Panc1 (cell line): ENCODE data around the gene MOB4.

Source experiments
- POLR2AphosphoS5 ChIP-seq: IDR thresholded peaks from 2 replicates; pipeline ENCODE4 v1.6.1; 2012; ENCODE audit warnings: mild to moderate bottlenecking, low read depth, low read length, moderate library complexity
- TF ChIP-seq, protein P1 (sequence below), 2 experiments: IDR thresholded peaks; 2 replicates each; pipeline ENCODE4 v1.6.1; 2011 to 2012; ENCODE audit warnings: low read depth in 2 of 2, control low read depth in 1 of 2, low read length in 1 of 2, mild to moderate bottlenecking in 1 of 2, moderate library complexity in 1 of 2; ENCODE audit not compliant: insufficient read depth in 1 of 2
- TF ChIP-seq, protein P2 (sequence below): fragments of 450-650 bp; IDR thresholded peaks from 2 replicates; pipeline ENCODE4 v1.5.1; 2017; ENCODE audit warnings: mild to moderate bottlenecking

DNA sequence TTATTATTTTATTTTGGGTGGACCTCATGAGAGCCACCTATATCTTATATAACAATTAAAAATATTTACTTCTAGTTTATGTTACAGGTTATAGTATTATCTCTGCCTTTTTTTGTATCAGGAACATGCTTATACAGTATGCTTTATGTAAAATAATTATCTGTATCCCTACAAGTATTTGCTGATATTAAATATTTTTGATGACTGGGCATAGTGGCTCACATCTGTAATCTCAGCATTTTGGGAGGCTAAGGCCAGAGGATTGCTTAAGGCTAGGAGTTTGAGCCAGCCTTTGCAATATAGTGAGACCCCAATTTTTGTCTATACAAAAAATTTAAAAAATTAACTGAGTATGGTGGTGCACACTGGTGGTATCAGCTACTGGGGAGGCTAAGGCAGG, 39.6 kb downstream of the MOB4 start:
- TF ChIP-seq, protein P1, sequence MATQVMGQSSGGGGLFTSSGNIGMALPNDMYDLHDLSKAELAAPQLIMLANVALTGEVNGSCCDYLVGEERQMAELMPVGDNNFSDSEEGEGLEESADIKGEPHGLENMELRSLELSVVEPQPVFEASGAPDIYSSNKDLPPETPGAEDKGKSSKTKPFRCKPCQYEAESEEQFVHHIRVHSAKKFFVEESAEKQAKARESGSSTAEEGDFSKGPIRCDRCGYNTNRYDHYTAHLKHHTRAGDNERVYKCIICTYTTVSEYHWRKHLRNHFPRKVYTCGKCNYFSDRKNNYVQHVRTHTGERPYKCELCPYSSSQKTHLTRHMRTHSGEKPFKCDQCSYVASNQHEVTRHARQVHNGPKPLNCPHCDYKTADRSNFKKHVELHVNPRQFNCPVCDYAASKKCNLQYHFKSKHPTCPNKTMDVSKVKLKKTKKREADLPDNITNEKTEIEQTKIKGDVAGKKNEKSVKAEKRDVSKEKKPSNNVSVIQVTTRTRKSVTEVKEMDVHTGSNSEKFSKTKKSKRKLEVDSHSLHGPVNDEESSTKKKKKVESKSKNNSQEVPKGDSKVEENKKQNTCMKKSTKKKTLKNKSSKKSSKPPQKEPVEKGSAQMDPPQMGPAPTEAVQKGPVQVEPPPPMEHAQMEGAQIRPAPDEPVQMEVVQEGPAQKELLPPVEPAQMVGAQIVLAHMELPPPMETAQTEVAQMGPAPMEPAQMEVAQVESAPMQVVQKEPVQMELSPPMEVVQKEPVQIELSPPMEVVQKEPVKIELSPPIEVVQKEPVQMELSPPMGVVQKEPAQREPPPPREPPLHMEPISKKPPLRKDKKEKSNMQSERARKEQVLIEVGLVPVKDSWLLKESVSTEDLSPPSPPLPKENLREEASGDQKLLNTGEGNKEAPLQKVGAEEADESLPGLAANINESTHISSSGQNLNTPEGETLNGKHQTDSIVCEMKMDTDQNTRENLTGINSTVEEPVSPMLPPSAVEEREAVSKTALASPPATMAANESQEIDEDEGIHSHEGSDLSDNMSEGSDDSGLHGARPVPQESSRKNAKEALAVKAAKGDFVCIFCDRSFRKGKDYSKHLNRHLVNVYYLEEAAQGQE (IDR thresholded peaks at IDR 0.05; ENCODE audit: insufficient read depth in 1 of 2, low read depth in 2 of 2, low read length in 1 of 2), result no peak
- TF ChIP-seq, protein P2, sequence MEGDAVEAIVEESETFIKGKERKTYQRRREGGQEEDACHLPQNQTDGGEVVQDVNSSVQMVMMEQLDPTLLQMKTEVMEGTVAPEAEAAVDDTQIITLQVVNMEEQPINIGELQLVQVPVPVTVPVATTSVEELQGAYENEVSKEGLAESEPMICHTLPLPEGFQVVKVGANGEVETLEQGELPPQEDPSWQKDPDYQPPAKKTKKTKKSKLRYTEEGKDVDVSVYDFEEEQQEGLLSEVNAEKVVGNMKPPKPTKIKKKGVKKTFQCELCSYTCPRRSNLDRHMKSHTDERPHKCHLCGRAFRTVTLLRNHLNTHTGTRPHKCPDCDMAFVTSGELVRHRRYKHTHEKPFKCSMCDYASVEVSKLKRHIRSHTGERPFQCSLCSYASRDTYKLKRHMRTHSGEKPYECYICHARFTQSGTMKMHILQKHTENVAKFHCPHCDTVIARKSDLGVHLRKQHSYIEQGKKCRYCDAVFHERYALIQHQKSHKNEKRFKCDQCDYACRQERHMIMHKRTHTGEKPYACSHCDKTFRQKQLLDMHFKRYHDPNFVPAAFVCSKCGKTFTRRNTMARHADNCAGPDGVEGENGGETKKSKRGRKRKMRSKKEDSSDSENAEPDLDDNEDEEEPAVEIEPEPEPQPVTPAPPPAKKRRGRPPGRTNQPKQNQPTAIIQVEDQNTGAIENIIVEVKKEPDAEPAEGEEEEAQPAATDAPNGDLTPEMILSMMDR, result no peak
- no peak for TF ChIP-seq POLR2AphosphoS5
